Rectal smooth muscle tissue (tissue), 1 donor: ENCODE results near the gene DFFA.

ENCODE experiments used
- H3K27ac ChIP-seq: one replicate; pipeline ENCODE4 v1.7.0; 2013; ENCODE audit warnings: low read depth, low read length, inconsistent platforms
- H3K27me3 ChIP-seq: one replicate; pipeline ENCODE4 v1.7.0; 2013; ENCODE audit warnings: low read length; ENCODE audit not compliant: control insufficient read depth, insufficient read depth
- H3K36me3 ChIP-seq: one replicate; pipeline ENCODE4 v1.7.0; 2013; ENCODE audit warnings: low read length; ENCODE audit not compliant: control insufficient read depth, insufficient read depth
- H3K4me1 ChIP-seq: one replicate; pipeline ENCODE4 v1.7.0; 2013; ENCODE audit warnings: low read length; ENCODE audit not compliant: control insufficient read depth, insufficient read depth
- H3K4me3 ChIP-seq: one replicate; pipeline ENCODE4 v1.7.0; 2013; ENCODE audit warnings: low read length
- H3K9ac ChIP-seq: one replicate; pipeline ENCODE4 v1.7.0; 2013; ENCODE audit warnings: low read length

The DFFA gene

GRCh38 chr1:10407201-10407600 lies 65.1 kb downstream of the DFFA start:
- H3K27ac ChIP-seq, result no peak overlapping the region
- no peaks in the 10 kb centered on the region for H3K4me1 ChIP-seq
- H3K27me3 ChIP-seq, result no peaks in the 10 kb centered on the region
- peaks cover 50% of the 10 kb centered on the region for H3K36me3 ChIP-seq
- H3K4me3 ChIP-seq, result no peak overlapping the region
- H3K9ac ChIP-seq, result no peak overlapping the region
